OCI-LY3 (cell line): Measurements from ENCODE around the gene REXO1.

Experiments used
- H2AFZ ChIP-seq: fragments of 200-600, 300-600 bp; shearing (Covaris generic); 2 replicates; pipeline ENCODE4 v1.6.0; 2014; ENCODE audit warnings: antibody characterized with exemption, low read depth, low read length
- H3K27ac ChIP-seq: fragments of 200-600, 300-600 bp; sonication (generic); 2 replicates; pipeline ENCODE4 v1.5.1; 2014; ENCODE audit warnings: mild to moderate bottlenecking, low read length, moderate library complexity, mixed read lengths
- H3K27me3 ChIP-seq: fragments of 200-600, 300-600 bp; sonication (generic); 2 replicates; pipeline ENCODE4 v1.6.1; 2014; ENCODE audit warnings: low read depth, low read length, mixed read lengths
- H3K36me3 ChIP-seq: fragments of 200-600, 300-600 bp; sonication (generic); replicated peaks from 2 replicates; pipeline ENCODE3; 2014; ENCODE audit warnings: low read depth, low read length, mixed read lengths
- H3K4me1 ChIP-seq: fragments of 300-600, 200-600 bp; sonication (generic); 2 replicates; pipeline ENCODE4 v1.6.1; 2014; ENCODE audit warnings: low read length, mixed read lengths
- H3K4me2 ChIP-seq: fragments of 200-600, 300-600 bp; sonication (generic); 2 replicates; pipeline ENCODE4 v1.6.1; 2014; ENCODE audit warnings: low read length, mixed read lengths
- H3K4me3 ChIP-seq: fragments of 300-600, 200-600 bp; sonication (generic); 2 replicates; pipeline ENCODE4 v1.5.1; 2014; ENCODE audit warnings: antibody characterized with exemption, mild to moderate bottlenecking, low read length, moderate library complexity
- H3K79me2 ChIP-seq: fragments of 300-600, 200-600 bp; shearing (Covaris generic); 2 replicates; pipeline ENCODE4 v1.6.1; 2014; ENCODE audit warnings: mild to moderate bottlenecking, low read length, mixed read lengths
- H3K9ac ChIP-seq: fragments of 300-600, 200-600 bp; shearing (Covaris generic); 2 replicates; pipeline ENCODE4 v1.6.0; 2014; ENCODE audit warnings: mild to moderate bottlenecking, low read length, moderate library complexity
- H3K9me3 ChIP-seq: fragments of 200-600, 300-600 bp; shearing (Covaris generic); 2 replicates; pipeline ENCODE4 v1.6.1; 2014; ENCODE audit warnings: low read length, mixed read lengths; ENCODE audit not compliant: insufficient read depth
- H4K20me1 ChIP-seq: fragments of 200-600, 300-600 bp; sonication (generic); 2 replicates; pipeline ENCODE4 v1.6.1; 2016; ENCODE audit warnings: low read length, mixed read lengths; ENCODE audit not compliant: insufficient read depth
- EZH2phosphoT487 ChIP-seq: fragments of 200-600 bp; shearing (Covaris generic); IDR thresholded peaks from 2 replicates; pipeline ENCODE4 v1.6.1; 2018; ENCODE audit warnings: antibody characterized with exemption, mixed run types, low read depth
- TF ChIP-seq, protein P1 (sequence below): fragments of 200-600, 300-600 bp; sonication (generic); IDR thresholded peaks from 2 replicates; pipeline ENCODE4 v1.5.1; 2014; ENCODE audit warnings: antibody characterized with exemption, low read length, low read depth

The REXO1 gene

DNA sequence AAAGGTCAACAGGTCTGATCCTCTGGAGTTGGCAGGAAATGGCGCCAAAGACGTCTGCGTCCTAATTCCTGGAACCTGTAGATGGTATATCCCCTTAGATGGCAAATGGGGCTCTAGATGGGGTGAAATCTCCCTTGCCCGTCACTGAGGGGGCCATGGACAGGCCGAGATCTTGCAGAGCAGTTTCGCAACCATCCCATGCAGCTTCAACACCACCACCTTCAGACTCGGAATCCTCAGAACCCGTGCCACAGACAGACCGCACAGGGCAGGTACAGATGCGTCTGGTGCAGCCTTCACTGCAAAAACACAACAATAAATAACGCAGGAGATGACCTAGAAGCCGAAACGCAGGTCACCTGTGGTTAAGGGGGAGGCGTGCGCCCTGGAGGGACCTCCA, 17.7 kb downstream of the REXO1 start:
- H3K36me3 ChIP-seq: peaks cover 12% of the 10 kb centered on the region
- H3K27ac ChIP-seq: no peak overlapping the region
- H3K4me1 ChIP-seq: no peaks in the 10 kb centered on the region
- no peak overlapping the region for H3K4me3 ChIP-seq
- H3K4me2 ChIP-seq: no peak overlapping the region
- no peak for TF ChIP-seq EZH2phosphoT487
- TF ChIP-seq, protein P1, sequence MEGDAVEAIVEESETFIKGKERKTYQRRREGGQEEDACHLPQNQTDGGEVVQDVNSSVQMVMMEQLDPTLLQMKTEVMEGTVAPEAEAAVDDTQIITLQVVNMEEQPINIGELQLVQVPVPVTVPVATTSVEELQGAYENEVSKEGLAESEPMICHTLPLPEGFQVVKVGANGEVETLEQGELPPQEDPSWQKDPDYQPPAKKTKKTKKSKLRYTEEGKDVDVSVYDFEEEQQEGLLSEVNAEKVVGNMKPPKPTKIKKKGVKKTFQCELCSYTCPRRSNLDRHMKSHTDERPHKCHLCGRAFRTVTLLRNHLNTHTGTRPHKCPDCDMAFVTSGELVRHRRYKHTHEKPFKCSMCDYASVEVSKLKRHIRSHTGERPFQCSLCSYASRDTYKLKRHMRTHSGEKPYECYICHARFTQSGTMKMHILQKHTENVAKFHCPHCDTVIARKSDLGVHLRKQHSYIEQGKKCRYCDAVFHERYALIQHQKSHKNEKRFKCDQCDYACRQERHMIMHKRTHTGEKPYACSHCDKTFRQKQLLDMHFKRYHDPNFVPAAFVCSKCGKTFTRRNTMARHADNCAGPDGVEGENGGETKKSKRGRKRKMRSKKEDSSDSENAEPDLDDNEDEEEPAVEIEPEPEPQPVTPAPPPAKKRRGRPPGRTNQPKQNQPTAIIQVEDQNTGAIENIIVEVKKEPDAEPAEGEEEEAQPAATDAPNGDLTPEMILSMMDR: no peak
- no peak overlapping the region for H2AFZ ChIP-seq
- no peak overlapping the region for H3K9ac ChIP-seq
- no peaks in the 10 kb centered on the region for H3K9me3 ChIP-seq
- peaks cover 57% of the 10 kb centered on the region for H3K79me2 ChIP-seq
- H4K20me1 ChIP-seq: peaks cover 49% of the 10 kb centered on the region
- no peaks in the 10 kb centered on the region for H3K27me3 ChIP-seq

DNA sequence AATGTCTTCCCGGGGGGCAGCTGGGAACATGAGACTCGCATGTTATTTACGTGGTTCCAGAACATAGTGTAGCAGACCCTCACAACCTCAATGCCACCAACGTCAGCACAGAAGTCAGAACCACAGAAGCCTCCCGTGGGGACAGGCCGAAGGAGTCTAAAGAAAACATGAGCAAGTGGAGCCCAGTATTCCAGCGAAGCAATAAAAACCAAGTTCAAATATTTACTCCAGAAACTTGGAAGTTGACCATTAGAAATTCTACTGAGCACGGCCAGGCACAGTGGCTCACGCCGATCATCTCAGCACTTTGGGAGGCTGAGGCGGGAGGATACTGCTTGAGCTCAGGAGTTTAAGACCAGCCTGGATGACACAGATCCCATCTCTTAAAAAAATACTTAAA, 18.3 kb downstream of the REXO1 start:
- Histone ChIP-seq H3K9me3 (no peaks in the 10 kb centered on the region), H3K4me3 (no peak overlapping the region), H3K27ac (no peak overlapping the region), H3K9ac (no peak overlapping the region), H3K4me1 (no peaks in the 10 kb centered on the region), H3K79me2 (peaks cover 51% of the 10 kb centered on the region), H2AFZ (no peak overlapping the region), H3K4me2 (no peak overlapping the region), H3K27me3 (no peaks in the 10 kb centered on the region), H3K36me3 (peaks cover 12% of the 10 kb centered on the region), H4K20me1 (peaks cover 45% of the 10 kb centered on the region)
- TF ChIP-seq, protein P1: no peak
- TF ChIP-seq EZH2phosphoT487: no peak

GRCh38 chr19:1828279-1829238, 19.7 kb downstream of the REXO1 start:
- Histone ChIP-seq H3K36me3 (peaks cover 16% of the 10 kb centered on the region), H3K9ac (no peak overlapping the region), H3K9me3 (no peaks in the 10 kb centered on the region), H3K4me3 (no peak overlapping the region), H3K27me3 (no peaks in the 10 kb centered on the region), H3K27ac (no peak overlapping the region), H3K4me2 (no peak overlapping the region), H2AFZ (no peak overlapping the region), H4K20me1 (peaks cover 31% of the 10 kb centered on the region), H3K79me2 (peaks cover 37% of the 10 kb centered on the region), H3K4me1 (no peaks in the 10 kb centered on the region)
- TF ChIP-seq, protein P1: no peak
- TF ChIP-seq EZH2phosphoT487: no peak

GRCh38 chr19:1827566-1828278, 20.6 kb downstream of the REXO1 start:
- H3K27ac ChIP-seq: no peak overlapping the region
- H3K9me3 ChIP-seq: no peaks in the 10 kb centered on the region
- H3K79me2 ChIP-seq: peaks cover 29% of the 10 kb centered on the region
- H3K36me3 ChIP-seq: peaks cover 22% of the 10 kb centered on the region
- H3K27me3 ChIP-seq: no peaks in the 10 kb centered on the region
- no peak overlapping the region for H3K4me3 ChIP-seq
- H2AFZ ChIP-seq: no peak overlapping the region
- peaks cover 25% of the 10 kb centered on the region for H4K20me1 ChIP-seq
- H3K9ac ChIP-seq: no peak overlapping the region
- no peaks in the 10 kb centered on the region for H3K4me1 ChIP-seq
- no peak overlapping the region for H3K4me2 ChIP-seq
- no peak for TF ChIP-seq EZH2phosphoT487
- TF ChIP-seq, protein P1: no peak
